CD14-positive monocyte (primary cell): ENCODE measurements around the gene SPRED3. TPM values are rescaled to one million over a fixed set of nuclear protein-coding genes. Genes with fewer than 3 reads are reported as not detected.
"Not testable (repeated sequence)": the region's sequence is repeated elsewhere in the genome, so short reads cannot be mapped to it uniquely, and the experiment has no call there.

ENCODE experiments used
- DNase-seq, 3 donors: peaks; one replicate each; pipeline ENCODE4 v3.0.0-alpha.2; 2011 to 2022
- H2AFZ ChIP-seq: 2 replicates; pipeline ENCODE4 v1.6.0; 2012; ENCODE audit warnings: mild to moderate bottlenecking, low read depth, low read length, inconsistent platforms; ENCODE audit not compliant: insufficient read depth, poor library complexity, severe bottlenecking
- H3K27ac ChIP-seq, 2 donors: 1 replicate in 1 of 2; 2 replicates in 1 of 2; pipeline ENCODE4 v1.5.1; 2012 to 2013; ENCODE audit warnings: low read length in 2 of 2, control low read depth in 1 of 2, inconsistent platforms in 1 of 2, low read depth in 1 of 2, mild to moderate bottlenecking in 1 of 2
- H3K27me3 ChIP-seq, 2 donors: one replicate each; pipeline versions ENCODE4 v1.6.0 to v1.6.1; 2011 to 2013; ENCODE audit warnings: low read length in 2 of 2; ENCODE audit not compliant: control insufficient read depth in 2 of 2, insufficient read depth in 2 of 2
- H3K36me3 ChIP-seq, 2 donors: replicated peaks in 1 of 2; 1 replicate in 1 of 2; 2 replicates in 1 of 2; pipeline versions ENCODE4 v1.5.1 to v1.6.1; 2012 to 2013; ENCODE audit warnings: low read length in 2 of 2, control low read depth in 1 of 2, inconsistent platforms in 1 of 2, mild to moderate bottlenecking in 1 of 2; ENCODE audit not compliant: insufficient read depth in 2 of 2, control insufficient read depth in 1 of 2
- H3K4me1 ChIP-seq, 2 donors: 1 replicate in 1 of 2; 2 replicates in 1 of 2; pipeline versions ENCODE4 v1.5.1 to v1.6.1; 2012 to 2013; ENCODE audit warnings: low read length in 2 of 2, control low read depth in 1 of 2, inconsistent platforms in 1 of 2, mild to moderate bottlenecking in 1 of 2, moderate library complexity in 1 of 2; ENCODE audit not compliant: insufficient read depth in 2 of 2, control insufficient read depth in 1 of 2
- H3K4me2 ChIP-seq: replicated peaks from 2 replicates; pipeline ENCODE3; 2012; ENCODE audit warnings: low read length, moderate library complexity, mild to moderate bottlenecking; ENCODE audit not compliant: poor library complexity, severe bottlenecking; ENCODE audit errors: extremely low read depth
- H3K4me3 ChIP-seq, 3 experiments: fragments of 200-600 bp in 1 of 3; sonication (generic) in 1 of 3; replicated peaks in 1 of 3; 1 replicate in 2 of 3; 2 replicates in 1 of 3; pipeline ENCODE4 v1.5.1; 2011 to 2013; ENCODE audit warnings: low read length in 3 of 3, mild to moderate bottlenecking in 3 of 3, control low read depth in 2 of 3, low read depth in 2 of 3, inconsistent platforms in 1 of 3, moderate library complexity in 1 of 3
- H3K79me2 ChIP-seq: 2 replicates; pipeline ENCODE4 v1.6.0; 2012; ENCODE audit warnings: mild to moderate bottlenecking, control low read depth, inconsistent platforms, low read length, moderate library complexity; ENCODE audit not compliant: insufficient read depth
- H3K9ac ChIP-seq: 2 replicates; pipeline ENCODE4 v1.6.0; 2017; ENCODE audit warnings: low read length, mild to moderate bottlenecking; ENCODE audit not compliant: insufficient read depth, poor library complexity, severe bottlenecking
- H3K9me3 ChIP-seq, 2 donors: replicated peaks in 1 of 2; 1 replicate in 1 of 2; 2 replicates in 1 of 2; pipeline versions ENCODE4 v1.5.1 to v1.6.1; 2012 to 2013; ENCODE audit warnings: low read length in 2 of 2, control low read depth in 1 of 2; ENCODE audit not compliant: control insufficient read depth in 1 of 2, insufficient read depth in 1 of 2
- H4K20me1 ChIP-seq: 2 replicates; pipeline ENCODE4 v1.6.0; 2012; ENCODE audit warnings: mild to moderate bottlenecking, low read length, control low read depth, moderate library complexity; ENCODE audit not compliant: insufficient read depth
- H3K27ac Mint-ChIP-seq, 7 donors: one replicate each; pipeline ENCODE4 v1.8.0; 2020; ENCODE audit warnings: mild to moderate bottlenecking in 7 of 7, mixed read lengths in 7 of 7, moderate library complexity in 6 of 7, inconsistent platforms in 2 of 7
- H3K27me3 Mint-ChIP-seq, 3 donors: one replicate each; pipeline ENCODE4 v1.8.0; 2021 to 2022; ENCODE audit warnings: low read depth in 3 of 3, mild to moderate bottlenecking in 3 of 3, mixed read lengths in 3 of 3, moderate library complexity in 3 of 3, inconsistent platforms in 1 of 3
- H3K36me3 Mint-ChIP-seq, 2 donors: one replicate each; pipeline ENCODE4 v1.8.0; 2020; ENCODE audit warnings: mixed read lengths in 2 of 2, inconsistent platforms in 1 of 2, mild to moderate bottlenecking in 1 of 2
- H3K4me1 Mint-ChIP-seq: one replicate; pipeline ENCODE4 v1.8.0; 2020; ENCODE audit warnings: mild to moderate bottlenecking, mixed read lengths
- H3K4me3 Mint-ChIP-seq, 2 donors: one replicate each; pipeline ENCODE4 v1.8.0; 2020; ENCODE audit warnings: mild to moderate bottlenecking in 2 of 2, mixed read lengths in 2 of 2, moderate library complexity in 1 of 2
- H3K9me3 Mint-ChIP-seq, 7 donors: one replicate each; pipeline ENCODE4 v1.8.0; 2020 to 2022; ENCODE audit warnings: mixed read lengths in 7 of 7, mild to moderate bottlenecking in 6 of 7, moderate library complexity in 6 of 7, inconsistent platforms in 2 of 7
- CTCF ChIP-seq: fragments of 200-600 bp; IDR thresholded peaks from one replicate; pipeline ENCODE4 v1.8.0; 2022; ENCODE audit warnings: antibody characterized with exemption, mild to moderate bottlenecking
- WGBS: methylation state at CpG from one replicate; pipeline ENCODE4 v1.1.5; 2013; ENCODE audit warnings: missing lambda C conversion rate; ENCODE audit not compliant: insufficient coverage; 5-methylcytosine and 5-hydroxymethylcytosine counted together
- intact Hi-C, 2 donors: fragments of 100-400 bp; cut with micrococcal nuclease; formaldehyde crosslinking; loops; one replicate each; pipeline versions ENCODE4 v1.15.0 to v1.15.1; 2023
- polyA plus RNA-seq, 3 donors: library from polyadenylated mRNA; depleted of rRNA in 1 of 3; unstranded in 2 of 3; stranded (reverse) in 1 of 3; fragments of 300-500 nt in 2 of 3; fragments of >200 nt in 1 of 3; fragmentation: Illumina TruSeq in 2 of 3; gene quantifications; 1 replicate in 2 of 3; 2 replicates in 1 of 3; pipeline ENCODE4 v1.2.3, GENCODE V29; 2012 to 2021

SPRED3 gene
- polyA plus RNA-seq, 3 donors = 0.33 TPM; not detected in 2

GRCh38 chr19:38409631-38410133 is 21.2 kb downstream of the SPRED3 start:
- H3K4me3 Mint-ChIP-seq = no peak overlapping the region
- peaks cover 38% of the 10 kb centered on the region for H4K20me1 ChIP-seq
- H3K27me3 ChIP-seq = no peaks in the 10 kb centered on the region
- no peaks in the 10 kb centered on the region for H3K79me2 ChIP-seq
- no peaks in the 10 kb centered on the region for H3K9me3 ChIP-seq
- peaks cover 13% of the 10 kb centered on the region for H3K4me1 Mint-ChIP-seq
- 96% methylated on average over 6 of the region's 7 CpGs for WGBS
- H3K4me1 ChIP-seq = peaks cover 4 to 10% of the 10 kb centered on the region in 2 donors
- H3K27ac Mint-ChIP-seq = peak overlapping the region; percentile 41 to 92 (median 79)
- H3K36me3 ChIP-seq = peaks cover 61 to 81% of the 10 kb centered on the region in 2 donors
- peak overlapping the region; percentile 14 to 68 for H3K27ac ChIP-seq
- H2AFZ ChIP-seq = no peak overlapping the region
- no peak overlapping the region for H3K4me2 ChIP-seq
- H3K9ac ChIP-seq = no peak overlapping the region
- H3K4me3 ChIP-seq = no peak overlapping the region
- H3K36me3 Mint-ChIP-seq = peaks cover 66 to 92% of the 10 kb centered on the region in 2 donors
- intact Hi-C loops = loop anchor here (10.0 kb wide), 2 partner anchors 515 to 525 kb away; partner anchors contain the start of genes MRPS12 (in 1 of the 2) and SARS2 (in 1 of the 2)
- no peak for DNase-seq
- peaks cover 0 to 3% (median 0%) of the 10 kb centered on the region in 3 donors for H3K27me3 Mint-ChIP-seq
- no peak for TF ChIP-seq CTCF
- H3K9me3 Mint-ChIP-seq = peaks cover 0 to 4% (median 0%) of the 10 kb centered on the region in 7 donors

GRCh38 chr19:38410407-38410806 is 21.9 kb downstream of the SPRED3 start:
- H3K4me2 ChIP-seq, DNase-seq, H3K9ac ChIP-seq, H3K4me3 Mint-ChIP-seq, H3K9me3 ChIP-seq, H3K4me3 ChIP-seq, H2AFZ ChIP-seq, H3K4me1 ChIP-seq, H3K9me3 Mint-ChIP-seq, H3K27me3 Mint-ChIP-seq, H3K27me3 ChIP-seq, H3K79me2 ChIP-seq, intact Hi-C loops: not testable (repeated sequence)
- Mint-ChIP-seq H3K4me1 (peaks cover 11% of the 10 kb centered on the region), H3K36me3 (peaks cover 68 to 92% of the 10 kb centered on the region in 2 donors), H3K27ac (peak overlapping the region in 5 of 7 donors; percentile 40 to 82 (median 73))
- no CpG with 5 or more reads among the region's 6 CpGs for WGBS
- Histone ChIP-seq H4K20me1 (peaks cover 38% of the 10 kb centered on the region), H3K36me3 (peaks cover 65 to 82% of the 10 kb centered on the region in 2 donors), H3K27ac (peak overlapping the region in 1 of 2 donors; percentile 68)
